GM12892 (cell line): Measurements from ENCODE around the gene GM2A.
"Not testable (repeated sequence)": the region's sequence is repeated elsewhere in the genome, so short reads cannot be mapped to it uniquely, and the experiment has no call there.

ENCODE experiments used
- DNase-seq: peaks from one replicate; pipeline ENCODE4 v3.0.0; 2011; ENCODE audit not compliant: insufficient read length
- FAIRE-seq: peaks from 2 replicates; lab custom pipeline; 2011; peaks lifted over from hg19 to GRCh38; lab: Jason Lieb, UNC
- POLR2A ChIP-seq: IDR thresholded peaks from 2 replicates; pipeline ENCODE4 v1.6.1; 2011; ENCODE audit warnings: low read depth, low read length, control low read depth
- POLR2AphosphoS5 ChIP-seq: IDR thresholded peaks from 2 replicates; pipeline ENCODE4 v1.6.1; 2011; ENCODE audit warnings: low read depth, low read length, control low read depth
- TAF1 ChIP-seq: IDR thresholded peaks from 2 replicates; pipeline ENCODE4 v1.6.1; 2011; ENCODE audit warnings: low read depth, mild to moderate bottlenecking, control low read depth, low read length, borderline replicate concordance

Gene GM2A

GRCh38 chr5:151230048-151230680 is 22.8 kb upstream of the GM2A start:
- DNase-seq (no peak), FAIRE-seq (no peak)
- TF ChIP-seq TAF1 = no peak
- TF ChIP-seq POLR2AphosphoS5 = no peak
- TF ChIP-seq POLR2A = no peak

- DNase-seq = no peak
- FAIRE-seq = no peak
- TF ChIP-seq POLR2A = no peak
Observed at GRCh38 chr5:151231359-151231758, 21.6 kb upstream of the GM2A start.

- FAIRE-seq = peak; percentile 88
- no peak for DNase-seq
- TF ChIP-seq POLR2AphosphoS5 (no peak), POLR2A (no peak), TAF1 (no peak)
Observed at GRCh38 chr5:151233616-151234085, 19.3 kb upstream of the GM2A start.

- FAIRE-seq (peak; percentile 84), DNase-seq (peak; percentile 66)
- TF ChIP-seq TAF1 (0 out of 2 replicates have a peak, but pooled peaks have one; percentile 25), POLR2A (peak; percentile 44; the same call in 1 of the 2 replicates), POLR2AphosphoS5 (peak; percentile 48; the same call in 1 of the 2 replicates)
Observed at GRCh38 chr5:151234476-151235238, 18.3 kb upstream of the GM2A start.

- FAIRE-seq = peak; percentile 88
- DNase-seq = not testable (repeated sequence)
Observed at GRCh38 chr5:151235239-151235571, 17.8 kb upstream of the GM2A start.

- DNase-seq (no peak), FAIRE-seq (no peak)
- TF ChIP-seq TAF1 (no peak), POLR2AphosphoS5 (no peak), POLR2A (no peak)
Observed at GRCh38 chr5:151236888-151237287, 16.1 kb upstream of the GM2A start.

- DNase-seq (no peak), FAIRE-seq (no peak)
- no peak for TF ChIP-seq TAF1
- TF ChIP-seq POLR2A = no peak
- TF ChIP-seq POLR2AphosphoS5 = no peak
Observed at GRCh38 chr5:151237685-151238084, 15.3 kb upstream of the GM2A start.

- peak; percentile 91 for FAIRE-seq
- peak; percentile 47 for DNase-seq
Observed at GRCh38 chr5:151238303-151238741, 14.7 kb upstream of the GM2A start.

GRCh38 chr5:151239237-151239861 is 13.6 kb upstream of the GM2A start:
- no peak for TF ChIP-seq POLR2AphosphoS5
- no peak for TF ChIP-seq TAF1
- TF ChIP-seq POLR2A = no peak
- FAIRE-seq = peak; percentile 82
- DNase-seq = no peak

More at GRCh38 chr5:151238303-151238741, 14.7 kb upstream of the GM2A start:
- TF ChIP-seq POLR2AphosphoS5 (0 out of 2 replicates have a peak, but pooled peaks have one; percentile 39), TAF1 (no peak), POLR2A (peak; percentile 62; the same call in 1 of the 2 replicates)

GRCh38 chr5:151240268-151240835 is 12.6 kb upstream of the GM2A start:
- FAIRE-seq, DNase-seq: not testable (repeated sequence)

- DNase-seq (no peak), FAIRE-seq (peak; percentile 69)
- TF ChIP-seq POLR2A (no peak), POLR2AphosphoS5 (no peak), TAF1 (no peak)
Observed at GRCh38 chr5:151240924-151241635, 11.9 kb upstream of the GM2A start.

- FAIRE-seq (no peak), DNase-seq (no peak)
- TF ChIP-seq POLR2A (no peak), TAF1 (no peak), POLR2AphosphoS5 (no peak)
Observed at GRCh38 chr5:151243127-151243526, 9.9 kb upstream of the GM2A start.
